SU-DHL-6 (cell line): ENCODE measurements around the gene TBC1D5.

Experiments used
- EZH2phosphoT487 ChIP-seq: fragments of 200-600 bp; sonication (generic), shearing (Covaris generic); conservative IDR thresholded peaks from 2 replicates; pipeline ENCODE4 v1.6.1; 2018; ENCODE audit warnings: mild to moderate bottlenecking, antibody characterized with exemption, low read length, moderate library complexity, mixed read lengths
- TF ChIP-seq, protein P1 (sequence below): fragments of 200-600 bp; sonication (generic); IDR thresholded peaks from one replicate; pipeline ENCODE4 v1.5.1; 2017; ENCODE audit warnings: antibody characterized with exemption, mild to moderate bottlenecking, low read length, moderate library complexity; ENCODE audit not compliant: insufficient read depth, poor library complexity, severe bottlenecking

DNA sequence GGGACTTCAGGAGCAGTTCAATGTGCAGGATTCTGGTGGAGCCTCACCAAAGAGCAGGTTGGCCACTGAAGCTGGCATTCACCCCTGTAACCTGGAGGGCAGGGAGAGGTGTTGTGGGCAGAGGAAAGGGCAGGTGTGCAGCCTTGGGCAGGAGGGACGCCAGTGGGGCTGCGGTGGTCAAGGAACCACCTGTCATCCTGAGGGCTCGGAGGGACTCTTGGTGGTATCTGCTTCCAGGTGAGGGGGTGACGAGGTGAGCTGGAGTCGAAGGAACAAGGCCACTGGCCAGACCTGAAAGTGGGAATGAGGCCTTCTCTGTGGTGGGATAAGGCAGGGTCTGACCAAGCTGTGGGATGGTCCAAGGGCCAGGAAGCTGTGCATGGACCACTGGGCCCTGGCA is 588.2 kb downstream of the TBC1D5 start:
- TF ChIP-seq, protein P1, sequence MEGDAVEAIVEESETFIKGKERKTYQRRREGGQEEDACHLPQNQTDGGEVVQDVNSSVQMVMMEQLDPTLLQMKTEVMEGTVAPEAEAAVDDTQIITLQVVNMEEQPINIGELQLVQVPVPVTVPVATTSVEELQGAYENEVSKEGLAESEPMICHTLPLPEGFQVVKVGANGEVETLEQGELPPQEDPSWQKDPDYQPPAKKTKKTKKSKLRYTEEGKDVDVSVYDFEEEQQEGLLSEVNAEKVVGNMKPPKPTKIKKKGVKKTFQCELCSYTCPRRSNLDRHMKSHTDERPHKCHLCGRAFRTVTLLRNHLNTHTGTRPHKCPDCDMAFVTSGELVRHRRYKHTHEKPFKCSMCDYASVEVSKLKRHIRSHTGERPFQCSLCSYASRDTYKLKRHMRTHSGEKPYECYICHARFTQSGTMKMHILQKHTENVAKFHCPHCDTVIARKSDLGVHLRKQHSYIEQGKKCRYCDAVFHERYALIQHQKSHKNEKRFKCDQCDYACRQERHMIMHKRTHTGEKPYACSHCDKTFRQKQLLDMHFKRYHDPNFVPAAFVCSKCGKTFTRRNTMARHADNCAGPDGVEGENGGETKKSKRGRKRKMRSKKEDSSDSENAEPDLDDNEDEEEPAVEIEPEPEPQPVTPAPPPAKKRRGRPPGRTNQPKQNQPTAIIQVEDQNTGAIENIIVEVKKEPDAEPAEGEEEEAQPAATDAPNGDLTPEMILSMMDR = no peak
- TF ChIP-seq EZH2phosphoT487 = no peak
